WERI-Rb-1 (cell line): ENCODE measurements around the gene LIX1L.
A peak's percentile ranks its signal among the peaks of the same experiment; 100 is the strongest.

ENCODE experiments used
- DNase-seq: peaks from one replicate; pipeline ENCODE4 v3.0.0-alpha.2; 2020
- H3K27ac ChIP-seq: fragments of 250-450 bp; sonication (Bioruptor Pico); 2 replicates; pipeline ENCODE4 v1.5.1; 2020; ENCODE audit warnings: mild to moderate bottlenecking, moderate library complexity
- H3K27me3 ChIP-seq: fragments of 250-450 bp; sonication (Bioruptor Pico); 2 replicates; pipeline ENCODE4 v1.5.1; 2021; ENCODE audit warnings: mild to moderate bottlenecking, low read depth, moderate library complexity; ENCODE audit not compliant: insufficient read depth, severe bottlenecking
- H3K36me3 ChIP-seq: fragments of 250-450 bp; sonication (Bioruptor Pico); 2 replicates; pipeline ENCODE4 v1.5.1; 2020; ENCODE audit warnings: mild to moderate bottlenecking, moderate library complexity
- H3K4me3 ChIP-seq: 2 replicates; pipeline ENCODE4 v1.5.1; 2011; ENCODE audit warnings: low read depth, mild to moderate bottlenecking, control low read depth, low read length
- H3K9me3 ChIP-seq: fragments of 250-450 bp; sonication (Bioruptor Pico); 2 replicates; pipeline ENCODE4 v1.5.1; 2021; ENCODE audit warnings: mild to moderate bottlenecking, moderate library complexity; ENCODE audit not compliant: severe bottlenecking
- TF ChIP-seq, protein P1 (sequence below): IDR thresholded peaks from 2 replicates; pipeline ENCODE4 v1.5.1; 2011; ENCODE audit warnings: low read depth, mild to moderate bottlenecking, control low read depth, inconsistent platforms, low read length

The LIX1L gene

DNA sequence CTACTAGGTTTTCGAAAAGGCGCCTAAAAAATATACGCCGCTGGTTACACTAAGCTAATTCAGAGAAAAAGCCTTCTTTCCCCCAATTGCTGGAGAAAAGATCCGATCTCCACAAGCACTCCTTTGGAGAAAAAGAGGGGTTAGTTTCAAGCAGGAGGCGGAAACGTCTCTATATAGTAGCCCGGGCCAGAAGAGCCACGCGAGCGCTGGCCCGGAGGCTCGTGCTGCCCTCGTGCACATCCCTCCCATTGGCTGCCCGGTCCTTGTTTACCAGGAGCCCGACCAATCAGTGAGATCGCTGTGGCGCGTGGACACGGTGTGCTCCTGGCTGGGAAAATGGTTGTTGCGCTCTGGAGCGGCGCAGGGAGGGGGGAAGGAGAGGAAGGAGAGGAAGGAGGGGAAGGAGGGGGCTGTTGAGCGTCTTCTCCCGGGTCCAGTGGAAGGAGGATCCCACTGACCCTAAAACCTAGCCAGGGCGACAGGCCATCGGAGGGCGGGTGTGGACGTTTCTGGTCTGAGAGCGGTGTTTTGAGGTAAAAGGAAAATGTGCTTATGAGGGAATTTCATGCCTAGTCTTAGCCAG lies 38.7 kb upstream of the LIX1L start, which contains the start of gene TXNIP:
TXNIP (minus strand) TSS at position 147 of the 583 bp plus-strand sequence. CDS start 313 bp downstream, outside the sequence.
- Histone ChIP-seq H3K4me3 (peak within 1 kb of the TSS; percentile 72), H3K36me3 (peaks cover 35% of the 10 kb centered on the region), H3K9me3 (no peaks in the 10 kb centered on the region), H3K27me3 (no peaks in the 10 kb centered on the region), H3K27ac (peak within 1 kb of the TSS; percentile 78)
- DNase-seq = peak; percentile 100
- TF ChIP-seq, protein P1, sequence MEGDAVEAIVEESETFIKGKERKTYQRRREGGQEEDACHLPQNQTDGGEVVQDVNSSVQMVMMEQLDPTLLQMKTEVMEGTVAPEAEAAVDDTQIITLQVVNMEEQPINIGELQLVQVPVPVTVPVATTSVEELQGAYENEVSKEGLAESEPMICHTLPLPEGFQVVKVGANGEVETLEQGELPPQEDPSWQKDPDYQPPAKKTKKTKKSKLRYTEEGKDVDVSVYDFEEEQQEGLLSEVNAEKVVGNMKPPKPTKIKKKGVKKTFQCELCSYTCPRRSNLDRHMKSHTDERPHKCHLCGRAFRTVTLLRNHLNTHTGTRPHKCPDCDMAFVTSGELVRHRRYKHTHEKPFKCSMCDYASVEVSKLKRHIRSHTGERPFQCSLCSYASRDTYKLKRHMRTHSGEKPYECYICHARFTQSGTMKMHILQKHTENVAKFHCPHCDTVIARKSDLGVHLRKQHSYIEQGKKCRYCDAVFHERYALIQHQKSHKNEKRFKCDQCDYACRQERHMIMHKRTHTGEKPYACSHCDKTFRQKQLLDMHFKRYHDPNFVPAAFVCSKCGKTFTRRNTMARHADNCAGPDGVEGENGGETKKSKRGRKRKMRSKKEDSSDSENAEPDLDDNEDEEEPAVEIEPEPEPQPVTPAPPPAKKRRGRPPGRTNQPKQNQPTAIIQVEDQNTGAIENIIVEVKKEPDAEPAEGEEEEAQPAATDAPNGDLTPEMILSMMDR = no peak

DNA sequence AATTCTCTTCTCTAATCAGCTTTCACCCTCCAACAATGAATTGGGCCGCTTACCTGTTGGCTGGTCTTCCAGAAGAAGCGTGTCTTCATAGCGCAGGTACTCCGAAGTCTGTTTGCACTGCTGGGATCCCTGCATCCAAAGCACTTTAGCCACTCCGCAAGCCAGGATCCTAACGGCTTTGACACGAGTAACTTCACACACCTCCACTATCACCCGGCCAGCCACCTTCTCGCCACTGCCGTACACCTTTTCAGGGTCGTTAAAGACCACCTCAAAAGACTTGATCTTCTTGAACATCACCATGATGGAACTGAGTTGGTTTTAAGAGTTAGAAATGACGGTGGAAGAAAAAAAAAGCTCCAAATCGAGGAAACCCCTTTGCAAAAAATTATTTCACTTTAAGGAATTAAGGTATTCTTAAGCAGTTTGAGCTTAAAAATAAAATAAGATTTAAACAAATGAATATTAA lies 38.2 kb upstream of the LIX1L start:
- peaks cover 35% of the 10 kb centered on the region for H3K36me3 ChIP-seq
- TF ChIP-seq, protein P1 = no peak
- peak overlapping the region; percentile 78 for H3K27ac ChIP-seq
- peak overlapping the region; percentile 72 for H3K4me3 ChIP-seq
- H3K27me3 ChIP-seq = no peaks in the 10 kb centered on the region
- no peak for DNase-seq
- no peaks in the 10 kb centered on the region for H3K9me3 ChIP-seq

DNA sequence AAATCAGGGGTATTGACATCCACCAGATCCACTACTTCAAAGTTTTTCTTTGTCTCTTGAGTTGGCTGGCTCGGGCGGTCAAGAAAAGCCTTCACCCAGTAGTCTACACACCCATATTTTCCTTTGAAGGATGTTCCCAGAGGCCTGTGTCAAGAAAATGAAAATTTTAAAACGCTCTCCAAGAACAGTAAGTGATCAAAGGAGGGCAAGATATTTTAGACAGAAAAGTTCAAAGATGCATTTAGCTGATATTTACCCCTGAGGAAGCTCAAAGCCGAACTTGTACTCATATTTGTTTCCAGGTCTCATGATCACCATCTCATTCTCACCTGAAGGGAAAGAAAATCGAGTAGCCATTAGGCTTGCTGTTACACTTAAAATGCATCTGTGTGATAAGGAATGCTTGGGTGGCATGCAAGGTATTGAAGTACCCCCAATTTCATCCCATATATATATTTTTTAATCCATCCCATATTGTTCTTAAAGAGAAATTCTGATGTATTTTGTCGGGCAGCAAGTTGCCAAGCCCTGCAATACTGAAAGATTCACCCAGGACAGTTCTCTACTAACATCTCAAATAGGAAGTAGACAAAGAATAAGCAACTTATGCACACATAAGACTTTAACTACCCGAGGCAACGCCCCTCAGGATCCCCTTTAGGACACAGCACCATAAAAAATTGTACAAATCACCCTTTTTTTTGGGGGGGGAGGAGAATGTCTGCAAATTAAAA lies 37.5 kb upstream of the LIX1L start:
- Histone ChIP-seq H3K4me3 (peak overlapping the region; percentile 72), H3K9me3 (no peaks in the 10 kb centered on the region), H3K36me3 (peaks cover 35% of the 10 kb centered on the region), H3K27ac (peak overlapping the region; percentile 78), H3K27me3 (no peaks in the 10 kb centered on the region)
- TF ChIP-seq, protein P1 = no peak
- no peak for DNase-seq

DNA sequence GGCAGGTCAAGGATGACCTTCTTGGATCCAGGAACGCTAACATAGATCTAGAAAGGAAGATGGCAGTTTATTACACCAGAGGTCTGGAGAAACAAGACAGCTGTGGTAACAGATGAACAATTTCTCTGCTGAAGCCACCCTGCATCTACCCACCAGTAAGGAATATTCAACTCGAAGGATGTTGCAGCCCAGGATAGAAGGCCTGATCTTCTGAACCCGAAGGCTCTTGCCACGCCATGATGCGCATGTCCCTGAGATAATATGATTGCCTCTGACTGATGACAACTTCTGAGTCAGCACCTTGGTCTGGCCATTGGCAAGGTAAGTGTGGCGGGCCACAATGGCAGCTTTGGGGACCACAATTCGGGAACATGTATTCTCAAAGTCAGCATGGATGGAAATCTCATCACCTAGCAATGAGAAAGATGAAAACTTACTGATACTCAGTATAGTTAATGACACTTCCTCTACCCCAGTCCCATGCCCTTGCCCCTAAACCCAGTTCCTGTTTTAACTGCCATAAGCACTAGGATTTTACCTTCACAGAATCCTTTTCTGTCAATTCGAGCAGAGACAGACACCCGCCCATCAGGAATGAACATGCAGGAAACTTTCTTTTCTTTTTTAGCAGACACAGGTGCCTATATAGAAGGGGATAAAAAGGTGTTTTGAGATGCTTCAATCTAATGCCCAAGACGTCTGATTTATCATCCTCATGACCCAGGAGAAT lies 36.7 kb upstream of the LIX1L start:
- Histone ChIP-seq H3K36me3 (peaks cover 35% of the 10 kb centered on the region), H3K9me3 (no peaks in the 10 kb centered on the region), H3K27me3 (no peaks in the 10 kb centered on the region), H3K4me3 (peak overlapping the region; percentile 72), H3K27ac (no peak overlapping the region)
- no peak for DNase-seq
- TF ChIP-seq, protein P1 = no peak

DNA sequence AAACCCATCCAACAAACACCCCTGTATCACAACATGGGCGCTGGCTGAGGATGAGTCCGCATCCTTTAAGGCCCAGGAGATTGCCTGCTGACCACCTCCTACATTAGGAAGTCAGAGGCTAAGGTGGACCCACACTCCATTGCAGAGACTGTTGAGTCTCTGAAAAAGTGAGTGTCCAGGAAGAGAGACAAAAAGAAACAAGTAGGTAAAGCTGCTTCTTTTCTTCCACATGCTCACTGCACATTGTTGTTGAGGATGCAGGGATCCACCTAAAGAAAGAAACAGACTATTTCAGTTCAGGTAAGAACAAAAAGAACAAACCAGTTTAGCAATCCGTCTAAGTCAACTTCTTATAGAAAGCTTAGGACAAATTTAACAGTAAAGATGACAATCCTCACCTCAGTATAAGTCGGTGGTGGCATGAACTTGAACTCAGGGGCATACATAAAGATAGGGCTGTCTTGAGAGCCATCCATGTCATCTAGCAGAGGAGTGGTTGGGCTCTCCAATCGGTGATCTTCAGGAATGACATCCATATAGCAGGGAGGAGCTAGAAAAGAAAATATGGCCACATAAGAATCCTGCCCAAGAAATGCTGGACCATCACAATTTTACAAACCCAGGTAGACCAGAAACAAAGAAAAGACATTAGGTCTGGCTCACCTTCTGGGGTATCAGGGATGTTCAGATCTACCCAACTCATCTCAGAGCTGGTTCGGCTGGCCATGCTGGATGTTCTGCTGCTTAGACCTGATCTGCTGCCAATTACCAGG lies 36.0 kb upstream of the LIX1L start:
- TF ChIP-seq, protein P1 = no peak
- Histone ChIP-seq H3K27me3 (no peaks in the 10 kb centered on the region), H3K27ac (no peak overlapping the region), H3K36me3 (peaks cover 35% of the 10 kb centered on the region), H3K4me3 (peak overlapping the region; percentile 72), H3K9me3 (no peaks in the 10 kb centered on the region)
- no peak for DNase-seq
